GM12875 (cell line): ENCODE results near the gene SSBP3.

Experiments
- H3K4me3 ChIP-seq: one replicate; pipeline ENCODE4 v1.5.1; 2011; ENCODE audit warnings: low read depth, low read length, control low read depth
- CTCF ChIP-seq: IDR thresholded peaks from 2 replicates; pipeline ENCODE4 v1.5.1; 2011; ENCODE audit warnings: low read depth, mild to moderate bottlenecking, control low read depth, inconsistent platforms, low read length, moderate library complexity, borderline replicate concordance; ENCODE audit not compliant: insufficient read depth

Gene SSBP3

GRCh38 chr1:54291276-54292001 is 114.8 kb downstream of the SSBP3 start:
- H3K4me3 ChIP-seq = no peak overlapping the region
- TF ChIP-seq CTCF = no peak

- no peak overlapping the region for H3K4me3 ChIP-seq
- no peak for TF ChIP-seq CTCF
Observed at GRCh38 chr1:54290506-54291184, 115.5 kb downstream of the SSBP3 start.

DNA sequence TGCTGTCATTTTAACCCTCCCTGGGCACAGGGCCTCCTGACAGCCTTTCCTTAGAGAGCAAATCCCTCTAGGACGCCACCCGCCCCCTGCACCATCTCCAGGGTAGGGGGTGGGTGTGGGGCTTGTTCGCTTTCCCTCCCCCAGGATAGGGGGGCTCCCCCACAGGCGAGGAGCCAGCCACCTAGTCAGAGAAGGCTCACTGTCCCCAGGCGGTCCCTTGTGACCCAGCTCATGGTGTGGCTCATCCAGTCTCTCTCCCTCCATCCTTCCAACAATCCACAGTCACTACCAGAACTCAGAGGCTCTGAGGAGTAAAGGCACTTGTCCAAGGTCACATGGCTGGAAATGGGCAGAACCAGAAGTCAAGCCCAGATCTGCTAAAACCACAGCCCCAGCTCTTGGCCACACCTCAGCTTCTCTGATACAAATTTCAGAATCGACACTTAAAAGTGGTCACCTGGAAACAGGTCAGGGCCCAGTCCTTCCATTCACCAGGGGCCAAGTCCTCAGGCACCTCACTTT is 116.4 kb downstream of the SSBP3 start:
- no peak for TF ChIP-seq CTCF

DNA sequence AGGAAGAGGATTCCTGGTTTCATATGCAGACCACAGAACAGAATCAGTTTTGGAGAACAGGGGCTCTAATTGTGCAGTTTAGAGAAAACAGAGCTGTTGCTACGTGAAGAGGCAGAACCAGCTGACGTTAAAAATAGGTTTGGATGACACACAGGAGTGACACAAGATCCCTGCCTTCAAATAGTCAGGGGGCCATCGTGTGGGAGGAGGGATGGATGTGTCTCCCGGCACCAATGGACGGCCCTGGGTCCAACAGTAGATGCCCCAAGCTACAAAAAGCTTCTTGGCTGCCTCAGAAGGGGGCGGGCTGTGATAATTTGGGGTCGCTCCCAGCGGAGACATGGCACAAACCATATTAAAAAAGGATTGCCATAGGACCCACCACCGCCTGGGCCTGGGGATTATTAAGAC is 118.4 kb downstream of the SSBP3 start:
- no peak for TF ChIP-seq CTCF
- no peak overlapping the region for H3K4me3 ChIP-seq

More for the DNA sequence above, 116.4 kb downstream of the SSBP3 start:
- H3K4me3 ChIP-seq = no peak overlapping the region

GRCh38 chr1:54287176-54287650 is 119.0 kb downstream of the SSBP3 start:
- no peak for TF ChIP-seq CTCF
- no peak overlapping the region for H3K4me3 ChIP-seq

GRCh38 chr1:54285815-54286345 is 120.3 kb downstream of the SSBP3 start:
- TF ChIP-seq CTCF = no peak
- H3K4me3 ChIP-seq = no peak overlapping the region
